ENCODE results near the gene CACNB4. TPM values are rescaled to one million over a fixed set of nuclear protein-coding genes. Genes with fewer than 3 reads are reported as not detected.

Gene CACNB4
- total and polyA plus RNA-seq, 2 of the 4 experiments (the other 2 are of a cell fraction), result 0.12 to 0.36 TPM

DNA sequence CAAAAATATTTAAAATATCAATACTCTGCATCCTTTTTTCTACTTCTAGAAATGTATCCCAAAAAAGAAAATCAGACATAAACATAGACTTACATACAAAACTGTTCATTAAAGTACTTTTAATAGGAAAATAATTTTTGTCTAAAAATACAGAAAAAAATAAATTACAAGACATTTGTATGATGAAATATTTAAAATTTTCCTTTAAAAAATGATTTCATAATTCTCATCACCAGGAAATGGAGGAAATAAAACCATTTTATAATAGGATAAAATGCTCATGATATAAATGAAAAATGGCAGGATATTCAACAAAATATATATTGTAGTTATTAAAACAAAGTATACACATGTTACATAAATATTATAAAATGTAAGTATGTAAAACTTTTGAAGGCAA, 295.0 kb downstream of the CACNB4 start:
- Histone ChIP-seq H3K23ac (ENCODE audit: low read depth, low read length) (no peak overlapping the region), H2BK20ac (ENCODE audit: low read depth, low read length) (no peak overlapping the region), H3K9me3 (ENCODE audit: control insufficient read depth, insufficient read depth, low read length) (no peaks in the 10 kb centered on the region), H3K27me3 (ENCODE audit: control insufficient read depth, insufficient read depth, low read length) (no peaks in the 10 kb centered on the region), H3K4me2 (ENCODE audit: low read depth, low read length) (no peak overlapping the region), H2BK15ac (ENCODE audit: low read depth, low read length) (no peak overlapping the region), H3K14ac (replicated peaks; ENCODE audit: low read depth, low read length) (no peak overlapping the region), H3K9ac (ENCODE audit: low read depth, low read length) (no peak overlapping the region), H2AK5ac (ENCODE audit: low read depth, low read length) (no peak overlapping the region), H4K91ac (ENCODE audit: insufficient read depth, low read depth, low read length) (no peak overlapping the region), H3K4me1 (ENCODE audit: control insufficient read depth, insufficient read depth, low read length) (no peaks in the 10 kb centered on the region), H2BK120ac (ENCODE audit: low read depth, low read length) (no peak overlapping the region), H3K9me1 (ENCODE audit: insufficient read depth, low read length) (no peaks in the 10 kb centered on the region; the same call in 1 of the 2 replicates), H3K4ac (ENCODE audit: low read depth, low read length) (no peak overlapping the region), H3K18ac (ENCODE audit: low read depth, low read length) (no peak overlapping the region), H4K8ac (ENCODE audit: low read depth in 2 of 2, low read length in 2 of 2) (no peak overlapping the region), H3K27ac (ENCODE audit: insufficient read depth, low read length) (no peak overlapping the region), H4K20me1 (ENCODE audit: insufficient read depth, low read length) (no peaks in the 10 kb centered on the region), H3K79me1 (ENCODE audit: low read depth in 1 of 2, low read length in 2 of 2) (peaks cover 6 to 7% of the 10 kb centered on the region in 2 experiments; a peak in 3 of 4 replicates), H4K5ac (ENCODE audit: low read depth, low read length) (no peak overlapping the region), H2AK9ac (replicated peaks; ENCODE audit: low read depth, low read length, poor library complexity) (no peak overlapping the region), H3K36me3 (ENCODE audit: control insufficient read depth, insufficient read depth, low read length) (peaks cover 4% of the 10 kb centered on the region; the same call in 1 of the 2 replicates), H3K4me3 (ENCODE audit: insufficient read depth, low read depth, low read length) (no peak overlapping the region), H2AFZ (replicated peaks; ENCODE audit: low read length, poor library complexity) (no peak overlapping the region), H2BK5ac (ENCODE audit: low read depth, low read length, poor library complexity, severe bottlenecking) (no peak overlapping the region), H3K56ac (ENCODE audit: extremely low read depth, insufficient read depth, low read length) (no peak overlapping the region)
- POLR2A ChIA-PET (ENCODE audit: unreplicated experiment), result no interaction called here
- intact Hi-C loops (cut with micrococcal nuclease), result no loop called here
- DNase-seq (no peak), ATAC-seq (ENCODE audit: low read depth) (no peak)
- in situ Hi-C loops (cut with MboI; ENCODE audit: low sequenced_read_pairs), result no loop called here
- no TSS peak for BruUV-seq (replicated peaks)
- no peak for TF ChIP-seq CEBPB (IDR thresholded peaks at IDR 0.05; ENCODE audit: low read depth, low read length)
- TF ChIP-seq, protein P1, sequence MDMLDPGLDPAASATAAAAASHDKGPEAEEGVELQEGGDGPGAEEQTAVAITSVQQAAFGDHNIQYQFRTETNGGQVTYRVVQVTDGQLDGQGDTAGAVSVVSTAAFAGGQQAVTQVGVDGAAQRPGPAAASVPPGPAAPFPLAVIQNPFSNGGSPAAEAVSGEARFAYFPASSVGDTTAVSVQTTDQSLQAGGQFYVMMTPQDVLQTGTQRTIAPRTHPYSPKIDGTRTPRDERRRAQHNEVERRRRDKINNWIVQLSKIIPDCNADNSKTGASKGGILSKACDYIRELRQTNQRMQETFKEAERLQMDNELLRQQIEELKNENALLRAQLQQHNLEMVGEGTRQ (IDR thresholded peaks at IDR 0.05; ENCODE audit: low read depth, low read length), result no peak
- CTCF ChIA-PET, result interaction anchor here (1.2 kb wide), 1 partner anchor 21 kb away, joined by 4 read pairs; no protein-coding TSS in a partner anchor
- dilution Hi-C loops (cut with HindIII; ENCODE audit: low sequenced_read_pairs, unreplicated experiment), result no loop called here
